ENCODE data around the gene SEMA3G. TPM values are rescaled to one million over a fixed set of nuclear protein-coding genes. Genes with fewer than 3 reads are reported as not detected.
A peak's percentile ranks its signal among the peaks of the same experiment; 100 is the strongest.

SEMA3G gene
- total RNA-seq, 6 experiments from 2014 or later: not detected

DNA sequence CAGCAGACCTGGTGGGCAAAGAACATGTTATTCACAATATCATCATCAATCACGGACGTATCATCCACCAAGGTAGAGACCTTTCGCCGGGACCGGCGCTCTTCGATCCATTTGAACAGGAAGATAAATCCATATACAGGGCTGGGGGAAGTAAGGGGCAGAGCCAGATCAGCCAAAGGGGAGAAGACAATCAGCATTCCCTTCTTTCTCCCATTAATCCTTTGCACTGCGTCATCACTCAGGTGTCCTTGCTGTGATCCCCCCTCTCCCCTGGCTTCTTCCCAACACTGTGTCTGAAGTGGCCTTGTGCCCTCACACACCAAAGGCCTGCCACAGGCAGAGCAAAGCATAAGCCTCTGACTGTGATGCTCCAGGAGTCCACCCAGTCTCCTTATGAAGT lies 36.4 kb downstream of the SEMA3G start:
- peak overlapping the region; percentile 85 for H3K27ac Mint-ChIP-seq

DNA sequence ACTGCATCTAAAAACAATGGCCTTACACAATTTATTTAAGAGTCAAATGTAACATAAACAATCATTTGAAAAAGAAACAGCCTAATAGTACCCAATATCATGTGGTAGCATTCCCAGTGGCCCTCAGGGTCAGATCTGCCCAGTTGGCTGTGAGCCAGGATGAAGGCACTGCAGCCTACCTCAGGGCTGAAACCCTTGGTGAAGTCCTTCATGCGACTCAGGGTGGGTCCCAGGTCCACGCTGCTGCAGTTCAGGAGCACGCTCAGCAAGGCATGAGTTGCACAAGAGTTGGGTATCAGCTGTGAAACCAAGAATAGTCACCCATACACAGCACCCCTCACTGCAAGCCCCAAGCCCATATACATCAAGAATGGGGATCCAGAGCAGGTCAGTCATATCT lies 37.1 kb downstream of the SEMA3G start:
- TF ChIP-seq, protein P1, sequence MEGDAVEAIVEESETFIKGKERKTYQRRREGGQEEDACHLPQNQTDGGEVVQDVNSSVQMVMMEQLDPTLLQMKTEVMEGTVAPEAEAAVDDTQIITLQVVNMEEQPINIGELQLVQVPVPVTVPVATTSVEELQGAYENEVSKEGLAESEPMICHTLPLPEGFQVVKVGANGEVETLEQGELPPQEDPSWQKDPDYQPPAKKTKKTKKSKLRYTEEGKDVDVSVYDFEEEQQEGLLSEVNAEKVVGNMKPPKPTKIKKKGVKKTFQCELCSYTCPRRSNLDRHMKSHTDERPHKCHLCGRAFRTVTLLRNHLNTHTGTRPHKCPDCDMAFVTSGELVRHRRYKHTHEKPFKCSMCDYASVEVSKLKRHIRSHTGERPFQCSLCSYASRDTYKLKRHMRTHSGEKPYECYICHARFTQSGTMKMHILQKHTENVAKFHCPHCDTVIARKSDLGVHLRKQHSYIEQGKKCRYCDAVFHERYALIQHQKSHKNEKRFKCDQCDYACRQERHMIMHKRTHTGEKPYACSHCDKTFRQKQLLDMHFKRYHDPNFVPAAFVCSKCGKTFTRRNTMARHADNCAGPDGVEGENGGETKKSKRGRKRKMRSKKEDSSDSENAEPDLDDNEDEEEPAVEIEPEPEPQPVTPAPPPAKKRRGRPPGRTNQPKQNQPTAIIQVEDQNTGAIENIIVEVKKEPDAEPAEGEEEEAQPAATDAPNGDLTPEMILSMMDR (IDR thresholded peaks at IDR 0.05): no peak
- Mint-ChIP-seq H3K4me1 (ENCODE audit: low read depth) (peaks cover 33% of the 10 kb centered on the region), H3K9me3 (no peaks in the 10 kb centered on the region), H3K36me3 (ENCODE audit: low read depth) (peaks cover 13% of the 10 kb centered on the region), H3K27ac (no peak overlapping the region), H3K4me3 (peak overlapping the region; percentile 94; the same call in 1 of the 2 replicates), H3K27me3 (ENCODE audit: insufficient read depth) (no peaks in the 10 kb centered on the region; the same call in none of the 2 replicates)
- DNase-seq: no peak

More for the DNA sequence above, 36.4 kb downstream of the SEMA3G start:
- Mint-ChIP-seq H3K4me3 (peak overlapping the region; percentile 94), H3K4me1 (ENCODE audit: low read depth) (peaks cover 35% of the 10 kb centered on the region), H3K27me3 (ENCODE audit: insufficient read depth) (no peaks in the 10 kb centered on the region; the same call in none of the 2 replicates), H3K9me3 (no peaks in the 10 kb centered on the region), H3K36me3 (ENCODE audit: low read depth) (peaks cover 13% of the 10 kb centered on the region)
- no peak for DNase-seq
- TF ChIP-seq, protein P1 (IDR thresholded peaks at IDR 0.05): no peak

DNA sequence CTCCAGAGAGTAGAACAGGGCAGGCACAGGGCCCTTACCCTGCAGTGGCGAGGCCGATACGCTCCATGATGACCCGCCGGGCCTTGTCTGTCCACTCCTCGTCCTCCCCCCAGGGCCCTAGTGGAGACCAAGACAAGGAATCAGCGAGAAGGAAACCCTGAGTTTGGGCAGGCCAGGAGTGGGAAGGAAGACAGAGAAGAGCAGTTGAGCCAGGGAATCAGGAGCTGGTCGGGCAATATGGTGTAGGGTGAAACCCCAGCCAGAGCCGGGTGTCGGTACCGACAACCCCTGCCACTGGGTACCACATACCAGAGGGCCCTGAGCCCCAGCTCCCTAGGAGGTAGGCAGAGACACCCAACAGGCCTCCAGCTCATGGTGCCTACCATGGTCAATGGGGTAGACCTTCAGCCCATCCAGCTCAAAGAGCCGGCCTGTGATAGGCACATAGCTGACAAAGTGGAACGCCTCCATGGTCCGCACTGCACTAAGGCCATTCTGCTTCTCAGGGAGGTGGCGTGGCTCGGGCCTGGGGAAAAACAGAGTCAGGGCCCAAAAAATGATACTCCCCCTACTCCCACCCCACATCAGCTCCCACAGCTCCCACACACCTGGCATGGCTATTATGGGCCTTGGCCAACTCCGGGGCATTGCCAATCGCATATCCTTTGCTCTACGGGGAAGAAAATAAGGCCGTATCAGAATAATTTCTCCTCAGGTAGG lies 38.0 kb downstream of the SEMA3G start:
- Mint-ChIP-seq H3K9me3 (no peaks in the 10 kb centered on the region), H3K27ac (no peak overlapping the region), H3K4me3 (no peak overlapping the region), H3K36me3 (ENCODE audit: low read depth) (peaks cover 13% of the 10 kb centered on the region), H3K4me1 (ENCODE audit: low read depth) (peaks cover 25% of the 10 kb centered on the region), H3K27me3 (ENCODE audit: insufficient read depth) (no peaks in the 10 kb centered on the region; the same call in none of the 2 replicates)
- DNase-seq: no peak
- TF ChIP-seq, protein P1 (IDR thresholded peaks at IDR 0.05): no peak

DNA sequence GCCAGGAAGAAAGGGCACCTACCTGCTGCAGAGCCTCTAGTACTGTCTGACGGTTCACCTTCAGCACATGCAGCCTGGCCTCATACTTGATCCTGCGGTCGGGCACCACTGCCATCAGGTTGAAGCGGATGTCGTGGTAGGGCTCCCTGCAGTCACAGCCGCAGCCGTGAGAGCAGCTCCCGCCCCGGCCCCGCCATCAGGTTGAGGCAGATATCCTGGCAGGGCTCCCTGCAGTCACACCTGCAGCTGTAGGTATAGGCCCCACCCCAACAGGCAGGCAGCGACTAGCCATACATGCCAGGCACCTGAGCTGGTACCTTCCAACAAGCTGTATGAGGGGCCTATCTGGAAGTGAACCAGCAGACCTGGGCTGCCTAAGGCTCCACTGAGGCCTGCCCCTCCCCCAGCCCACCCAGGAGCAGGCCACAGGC lies 38.7 kb downstream of the SEMA3G start:
- Mint-ChIP-seq H3K27me3 (ENCODE audit: insufficient read depth) (no peaks in the 10 kb centered on the region; the same call in none of the 2 replicates), H3K36me3 (ENCODE audit: low read depth) (peaks cover 13% of the 10 kb centered on the region), H3K9me3 (no peaks in the 10 kb centered on the region), H3K27ac (no peak overlapping the region), H3K4me3 (no peak overlapping the region), H3K4me1 (ENCODE audit: low read depth) (peaks cover 18% of the 10 kb centered on the region)
- no peak for DNase-seq
- TF ChIP-seq, protein P1 (IDR thresholded peaks at IDR 0.05): no peak

DNA sequence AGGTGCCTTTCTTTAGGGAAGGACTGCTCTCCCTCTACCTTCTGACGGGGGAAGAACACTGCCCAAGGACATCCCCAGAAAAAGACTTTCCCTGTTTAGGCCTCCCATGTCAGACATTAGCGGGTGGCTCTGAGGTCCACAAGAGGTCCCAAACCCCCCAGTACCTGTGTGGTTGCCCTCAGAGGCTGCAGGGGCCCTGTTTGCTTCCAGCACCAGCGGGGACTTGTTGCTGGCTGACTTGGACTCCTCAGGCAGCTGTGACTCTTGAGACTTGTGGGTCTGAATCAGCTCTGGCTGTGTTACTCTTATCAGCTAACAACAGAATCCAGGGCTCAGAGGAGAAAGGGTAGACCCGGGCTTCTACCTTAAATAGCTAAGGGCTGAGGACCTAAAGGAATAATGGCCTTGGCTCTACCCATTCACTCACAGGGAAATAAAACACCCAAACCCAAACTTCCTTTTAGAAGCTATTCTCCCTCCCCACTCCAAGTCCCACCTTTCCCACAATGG lies 39.2 kb downstream of the SEMA3G start:
- Mint-ChIP-seq H3K4me3 (no peak overlapping the region), H3K36me3 (ENCODE audit: low read depth) (peaks cover 18% of the 10 kb centered on the region), H3K9me3 (no peaks in the 10 kb centered on the region), H3K4me1 (ENCODE audit: low read depth) (peaks cover 14% of the 10 kb centered on the region), H3K27me3 (ENCODE audit: insufficient read depth) (no peaks in the 10 kb centered on the region; the same call in none of the 2 replicates), H3K27ac (no peak overlapping the region)
- TF ChIP-seq, protein P1 (IDR thresholded peaks at IDR 0.05): no peak
- no peak for DNase-seq
